ENCODE results near the gene GALNT2.

Gene GALNT2

GRCh38 chr1:230220907-230221306, 153.9 kb downstream of the GALNT2 start:
- no peak for DNase-seq (ENCODE audit: insufficient read length, low spot score)
- FAIRE-seq = no peak

GRCh38 chr1:230222678-230223077, 155.6 kb downstream of the GALNT2 start:
- no peak for FAIRE-seq
- no peak for DNase-seq (ENCODE audit: insufficient read length, low spot score)

- no peak for DNase-seq (ENCODE audit: insufficient read length, low spot score)
- no peak for FAIRE-seq
Observed at GRCh38 chr1:230224101-230224960, 157.3 kb downstream of the GALNT2 start.

GRCh38 chr1:230226007-230226800, 159.2 kb downstream of the GALNT2 start:
- DNase-seq (ENCODE audit: insufficient read length, low spot score) (no peak), FAIRE-seq (no peak)

- FAIRE-seq (no peak), DNase-seq (ENCODE audit: insufficient read length, low spot score) (no peak)
Observed at GRCh38 chr1:230226814-230227213, 159.8 kb downstream of the GALNT2 start.

GRCh38 chr1:230228236-230228897, 161.3 kb downstream of the GALNT2 start:
- FAIRE-seq (no peak), DNase-seq (ENCODE audit: insufficient read length, low spot score) (no peak)

- no peak for FAIRE-seq
- DNase-seq (ENCODE audit: insufficient read length, low spot score) = no peak
Observed at GRCh38 chr1:230230273-230230672, 163.2 kb downstream of the GALNT2 start.

GRCh38 chr1:230230948-230231773, 164.1 kb downstream of the GALNT2 start:
- FAIRE-seq (no peak), DNase-seq (ENCODE audit: insufficient read length, low spot score) (no peak)

GRCh38 chr1:230231774-230232145, 164.7 kb downstream of the GALNT2 start:
- DNase-seq (ENCODE audit: insufficient read length, low spot score) (no peak), FAIRE-seq (no peak)

- no peak for FAIRE-seq
- DNase-seq (ENCODE audit: insufficient read length, low spot score) = no peak
Observed at GRCh38 chr1:230232371-230232771, 165.3 kb downstream of the GALNT2 start.

GRCh38 chr1:230233786-230234185, 166.7 kb downstream of the GALNT2 start:
- no peak for FAIRE-seq
- DNase-seq (ENCODE audit: insufficient read length, low spot score) = no peak

- no peak for FAIRE-seq
- DNase-seq (ENCODE audit: insufficient read length, low spot score) = no peak
Observed at GRCh38 chr1:230235876-230236275, 168.8 kb downstream of the GALNT2 start.

GRCh38 chr1:230236301-230237008, 169.4 kb downstream of the GALNT2 start:
- DNase-seq (ENCODE audit: insufficient read length, low spot score) = no peak
- no peak for FAIRE-seq

- DNase-seq (ENCODE audit: insufficient read length, low spot score) = no peak
Observed at GRCh38 chr1:230237009-230237370, 170.0 kb downstream of the GALNT2 start.

GRCh38 chr1:230237805-230238204, 170.8 kb downstream of the GALNT2 start:
- no peak for DNase-seq (ENCODE audit: insufficient read length, low spot score)
- no peak for FAIRE-seq

More at GRCh38 chr1:230237009-230237370, 170.0 kb downstream of the GALNT2 start:
- FAIRE-seq = no peak

GRCh38 chr1:230240446-230241086, 173.5 kb downstream of the GALNT2 start:
- DNase-seq (ENCODE audit: insufficient read length, low spot score) (no peak), FAIRE-seq (no peak)

GRCh38 chr1:230242326-230242725, 175.3 kb downstream of the GALNT2 start:
- FAIRE-seq (no peak), DNase-seq (ENCODE audit: insufficient read length, low spot score) (no peak)

GRCh38 chr1:230243146-230243545, 176.1 kb downstream of the GALNT2 start:
- DNase-seq (ENCODE audit: insufficient read length, low spot score) = no peak
- no peak for FAIRE-seq

- DNase-seq (ENCODE audit: insufficient read length, low spot score) (no peak), FAIRE-seq (no peak)
Observed at GRCh38 chr1:230243583-230244353, 176.7 kb downstream of the GALNT2 start.
